H1 (cell line): ENCODE results near the gene COL21A1.

Experiments
- KDM5A ChIP-seq: fragments of 200-600 bp; IDR thresholded peaks from 2 replicates; pipeline ENCODE4 v1.7.1; 2012; ENCODE audit warnings: mild to moderate bottlenecking, low read length, inconsistent platforms, mixed read lengths
- TAF1 ChIP-seq: IDR thresholded peaks from 2 replicates; pipeline ENCODE4 v1.6.1; 2011; ENCODE audit warnings: mild to moderate bottlenecking, low read depth, low read length
- TBP ChIP-seq: IDR thresholded peaks from 2 replicates; pipeline ENCODE4 v1.6.1; 2011; ENCODE audit warnings: low read depth, low read length, improper control_type of control experiment

- no peak for TF ChIP-seq KDM5A
- no peak for TF ChIP-seq TAF1
- no peak for TF ChIP-seq TBP
Observed at GRCh38 chr6:56072856-56073255, 174.5 kb downstream of the COL21A1 start.
